SK-N-SH (cell line): ENCODE results near the gene OR2A5. TPM values are rescaled to one million over a fixed set of nuclear protein-coding genes. Genes with fewer than 3 reads are reported as not detected.

Experiments used
- CTCF ChIA-PET: fragments of 300-600, 350-600 bp; formaldehyde crosslinking; extraction: SDS; loops from one replicate; lab custom pipeline; 2021; lab: Yijun Ruan, JAX
- POLR2A ChIA-PET: fragments of 350-600 bp; sonication (Branson Sonifier 250); formaldehyde crosslinking; extraction: SDS; loops from one replicate; lab custom pipeline; 2020; ENCODE audit warnings: antibody characterized with exemption, inconsistent platforms; lab: Yijun Ruan, JAX
- DNase-seq: peaks from one replicate; pipeline ENCODE4 v3.0.0; 2012
- H2AFZ ChIP-seq: fragments of 200-600 bp; sonication (generic); 2 replicates; pipeline ENCODE4 v1.8.1; 2016; ENCODE audit warnings: antibody characterized with exemption, mild to moderate bottlenecking, low read depth
- H3F3A ChIP-seq: fragments of 200-600 bp; sonication (generic); replicated peaks from 2 replicates; pipeline ENCODE3; 2016; ENCODE audit warnings: antibody characterized with exemption, mild to moderate bottlenecking; ENCODE audit not compliant: insufficient read depth
- H3K27ac ChIP-seq, 2 experiments: fragments of 200-500 bp in 1 of 2; fragments of 200-600 bp in 1 of 2; sonication (Bioruptor generic) in 1 of 2; sonication (generic), shearing (Covaris generic) in 1 of 2; 2 replicates each; pipeline versions ENCODE4 v1.5.1 to v1.6.1; 2014 to 2016; ENCODE audit warnings: low read depth in 2 of 2, inconsistent platforms in 1 of 2, low read length in 1 of 2, mild to moderate bottlenecking in 1 of 2, mixed read lengths in 1 of 2
- H3K27me3 ChIP-seq: fragments of 200-600 bp; sonication (generic), shearing (Covaris generic); 2 replicates; pipeline ENCODE4 v1.6.1; 2016; ENCODE audit warnings: mixed run types; ENCODE audit not compliant: insufficient read depth
- H3K36me3 ChIP-seq, 2 experiments: fragments of 200-500 bp in 1 of 2; fragments of 200-600 bp in 1 of 2; sonication (Bioruptor generic) in 1 of 2; sonication (generic) in 1 of 2; replicated peaks in 1 of 2; 2 replicates each; pipeline versions ENCODE3 to v1.5.1; 2014 to 2016; ENCODE audit warnings: low read length in 1 of 2, mild to moderate bottlenecking in 1 of 2; ENCODE audit not compliant: insufficient read depth in 2 of 2, control insufficient read depth in 1 of 2
- H3K4me1 ChIP-seq, 2 experiments: fragments of 200-500 bp in 1 of 2; fragments of 200-600 bp in 1 of 2; sonication (Bioruptor generic) in 1 of 2; sonication (generic), shearing (Covaris generic) in 1 of 2; 2 replicates each; pipeline versions ENCODE4 v1.5.1 to v1.6.1; 2014 to 2016; ENCODE audit warnings: low read depth in 1 of 2, low read length in 1 of 2, mixed run types in 1 of 2; ENCODE audit not compliant: insufficient read depth in 2 of 2, control insufficient read depth in 1 of 2
- H3K4me2 ChIP-seq: fragments of 200-600 bp; sonication (generic), shearing (Covaris generic); 2 replicates; pipeline ENCODE4 v1.6.1; 2017; ENCODE audit warnings: mixed run types
- H3K4me3 ChIP-seq, 2 experiments: fragments of 200-500 bp in 1 of 2; fragments of 200-600 bp in 1 of 2; sonication (Bioruptor generic) in 1 of 2; sonication (generic), shearing (Covaris generic) in 1 of 2; 2 replicates each; pipeline versions ENCODE4 v1.5.1 to v1.8.1; 2014 to 2016; ENCODE audit warnings: low read depth in 2 of 2, inconsistent platforms in 1 of 2, low read length in 1 of 2, mild to moderate bottlenecking in 1 of 2, mixed read lengths in 1 of 2, moderate library complexity in 1 of 2
- H3K79me2 ChIP-seq: fragments of 200-600 bp; sonication (generic); 2 replicates; pipeline ENCODE4 v1.8.1; 2017; ENCODE audit warnings: mild to moderate bottlenecking; ENCODE audit not compliant: insufficient read depth
- H3K9ac ChIP-seq: fragments of 200-600 bp; sonication (generic); 2 replicates; pipeline ENCODE4 v1.6.1; 2017; ENCODE audit warnings: mixed run types
- H3K9me2 ChIP-seq: fragments of 200-600 bp; sonication (generic); 2 replicates; pipeline ENCODE4 v1.6.1; 2017; ENCODE audit warnings: mixed run types
- H3K9me3 ChIP-seq: fragments of 200-600 bp; sonication (generic); 2 replicates; pipeline ENCODE4 v1.6.1; 2017; ENCODE audit warnings: mixed run types, mild to moderate bottlenecking, moderate library complexity
- H4K20me1 ChIP-seq: fragments of 200-600 bp; sonication (generic); 2 replicates; pipeline ENCODE4 v1.6.1; 2017; ENCODE audit warnings: mild to moderate bottlenecking, mixed run types; ENCODE audit not compliant: insufficient read depth
- EZH2phosphoT487 ChIP-seq: fragments of 200-600 bp; sonication (generic); IDR thresholded peaks from 2 replicates; pipeline ENCODE4 v1.6.1; 2017; ENCODE audit warnings: low read depth, mixed run types, mild to moderate bottlenecking, antibody characterized with exemption, moderate library complexity, borderline replicate concordance
- FOSL2 ChIP-seq: IDR thresholded peaks from 2 replicates; pipeline ENCODE4 v1.4.0; 2012; ENCODE audit warnings: low read depth, mild to moderate bottlenecking, moderate library complexity, borderline replicate concordance
- FOXM1 ChIP-seq: IDR thresholded peaks from 2 replicates; pipeline ENCODE4 v1.4.0; 2012; ENCODE audit warnings: low read depth, mild to moderate bottlenecking
- MEF2A ChIP-seq: IDR thresholded peaks from 2 replicates; pipeline ENCODE4 v1.4.0; 2012; ENCODE audit warnings: low read depth, borderline replicate concordance
- NFIC ChIP-seq: IDR thresholded peaks from 2 replicates; pipeline ENCODE4 v1.4.0; 2012; ENCODE audit warnings: borderline replicate concordance
- TEAD4 ChIP-seq: IDR thresholded peaks from 2 replicates; pipeline ENCODE4 v1.4.0; 2012; ENCODE audit warnings: mild to moderate bottlenecking, borderline replicate concordance; ENCODE audit not compliant: insufficient read depth
- WGBS: methylation state at CpG from one replicate; pipeline ENCODE4 v1.1.6; 2017; ENCODE audit warnings: low lambda C conversion rate; 5-methylcytosine and 5-hydroxymethylcytosine counted together
- polyA plus RNA-seq, 3 experiments: library from polyadenylated mRNA; depleted of rRNA; stranded (reverse); fragments of >200 nt; gene quantifications; 2 replicates each; pipeline ENCODE4 v1.2.3, GENCODE V29; 2012
- TF ChIP-seq, protein P1 (sequence below): fragments of 200-600 bp; sonication (generic); IDR thresholded peaks from 2 replicates; pipeline ENCODE4 v1.6.1; 2017; ENCODE audit warnings: antibody characterized with exemption, mild to moderate bottlenecking, moderate library complexity

OR2A5 gene
- polyA plus RNA-seq, 1 of the 3 experiments (the other 2 are of a cell fraction), result not detected

DNA sequence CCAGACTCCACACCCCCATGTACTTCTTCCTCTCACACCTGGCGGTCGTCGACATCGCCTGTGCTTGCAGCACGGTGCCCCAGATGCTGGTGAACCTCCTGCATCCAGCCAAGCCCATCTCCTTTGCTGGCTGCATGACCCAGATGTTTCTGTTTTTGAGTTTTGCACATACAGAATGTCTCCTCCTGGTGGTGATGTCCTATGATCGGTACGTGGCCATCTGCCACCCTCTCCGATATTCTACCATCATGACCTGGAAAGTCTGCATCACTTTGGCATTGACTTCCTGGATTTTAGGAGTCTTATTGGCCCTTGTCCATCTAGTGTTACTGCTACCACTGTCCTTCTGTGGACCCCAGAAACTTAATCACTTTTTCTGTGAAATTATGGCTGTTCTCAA is 25.6 kb downstream of the OR2A5 start:
- Histone ChIP-seq H2AFZ (no peak overlapping the region), H4K20me1 (no peaks in the 10 kb centered on the region), H3K9me2 (no peaks in the 10 kb centered on the region), H3K79me2 (no peaks in the 10 kb centered on the region), H3K9me3 (no peaks in the 10 kb centered on the region), H3K36me3 (no peaks in the 10 kb centered on the region), H3K27me3 (peaks cover 6% of the 10 kb centered on the region; the same call in 1 of the 2 replicates), H3K9ac (no peak overlapping the region), H3K4me2 (no peak overlapping the region), H3K4me1 (no peaks in the 10 kb centered on the region), H3F3A (no peaks in the 10 kb centered on the region), H3K27ac (no peak overlapping the region), H3K4me3 (no peak overlapping the region)
- POLR2A ChIA-PET, result no interaction called here
- no peak for DNase-seq
- WGBS, result 17% methylated on average over 8 of the region's 8 CpGs
- CTCF ChIA-PET, result no interaction called here
- no peak for TF ChIP-seq NFIC
- TF ChIP-seq, protein P1, sequence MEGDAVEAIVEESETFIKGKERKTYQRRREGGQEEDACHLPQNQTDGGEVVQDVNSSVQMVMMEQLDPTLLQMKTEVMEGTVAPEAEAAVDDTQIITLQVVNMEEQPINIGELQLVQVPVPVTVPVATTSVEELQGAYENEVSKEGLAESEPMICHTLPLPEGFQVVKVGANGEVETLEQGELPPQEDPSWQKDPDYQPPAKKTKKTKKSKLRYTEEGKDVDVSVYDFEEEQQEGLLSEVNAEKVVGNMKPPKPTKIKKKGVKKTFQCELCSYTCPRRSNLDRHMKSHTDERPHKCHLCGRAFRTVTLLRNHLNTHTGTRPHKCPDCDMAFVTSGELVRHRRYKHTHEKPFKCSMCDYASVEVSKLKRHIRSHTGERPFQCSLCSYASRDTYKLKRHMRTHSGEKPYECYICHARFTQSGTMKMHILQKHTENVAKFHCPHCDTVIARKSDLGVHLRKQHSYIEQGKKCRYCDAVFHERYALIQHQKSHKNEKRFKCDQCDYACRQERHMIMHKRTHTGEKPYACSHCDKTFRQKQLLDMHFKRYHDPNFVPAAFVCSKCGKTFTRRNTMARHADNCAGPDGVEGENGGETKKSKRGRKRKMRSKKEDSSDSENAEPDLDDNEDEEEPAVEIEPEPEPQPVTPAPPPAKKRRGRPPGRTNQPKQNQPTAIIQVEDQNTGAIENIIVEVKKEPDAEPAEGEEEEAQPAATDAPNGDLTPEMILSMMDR, result peak; percentile 30; the same call in 1 of the 2 replicates

DNA sequence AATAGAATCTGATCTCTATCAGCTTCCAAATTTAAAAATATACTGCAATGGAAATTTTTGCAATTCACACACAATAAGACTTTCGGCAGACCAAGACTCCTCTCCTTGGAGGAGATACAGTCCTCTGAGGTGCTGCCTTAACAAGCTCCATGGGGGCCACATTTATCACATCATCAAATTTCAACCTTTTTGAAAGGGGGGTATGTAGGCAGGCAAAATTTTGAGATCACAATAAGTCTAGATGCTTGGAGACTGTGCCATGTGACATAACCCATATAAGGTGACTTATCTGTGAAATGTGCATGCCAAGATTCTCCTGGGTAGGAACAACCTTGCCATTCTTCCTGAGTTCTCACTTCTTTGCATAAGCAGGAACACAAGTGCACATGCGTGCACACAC is 37.2 kb downstream of the OR2A5 start, which contains the start of gene OR2A12:
TSS of gene OR2A12 (plus strand) at position 301 of the 400 bp plus-strand sequence. CDS start 8,830 bp downstream, outside the sequence.
- H3F3A ChIP-seq, result no peaks in the 10 kb centered on the region
- no peaks in the 10 kb centered on the region for H3K36me3 ChIP-seq
- no peaks in the 10 kb centered on the region for H3K4me1 ChIP-seq
- H3K9ac ChIP-seq, result no peak within 1 kb of the TSS
- no peaks in the 10 kb centered on the region for H3K9me3 ChIP-seq
- H3K79me2 ChIP-seq, result no peaks in the 10 kb centered on the region
- 8% methylated on average over 2 of the region's 2 CpGs for WGBS
- H3K27ac ChIP-seq, result no peak within 1 kb of the TSS
- peak within 1 kb of the TSS; percentile 57; the same call in 1 of the 2 replicates for H2AFZ ChIP-seq
- peaks cover 4% of the 10 kb centered on the region; the same call in 1 of the 2 replicates for H3K27me3 ChIP-seq
- H3K4me3 ChIP-seq, result no peak within 1 kb of the TSS
- no peak for TF ChIP-seq TEAD4
- TF ChIP-seq MEF2A, result no peak
- TF ChIP-seq EZH2phosphoT487, result no peak
- TF ChIP-seq FOXM1, result no peak
- no peak for DNase-seq
- ChIA-PET POLR2A (no interaction called here), CTCF (interaction anchor here (1.4 kb wide), 1 partner anchor 23 kb away, joined by 3 read pairs; no protein-coding TSS in a partner anchor)
- H3K9me2 ChIP-seq, result no peaks in the 10 kb centered on the region
- H4K20me1 ChIP-seq, result no peaks in the 10 kb centered on the region
- H3K4me2 ChIP-seq, result no peak within 1 kb of the TSS

- POLR2A ChIA-PET, result no interaction called here
- H3K9me3 ChIP-seq, result no peaks in the 10 kb centered on the region
- H3K36me3 ChIP-seq, result no peaks in the 10 kb centered on the region
- no peak overlapping the region for H3K27ac ChIP-seq
- CTCF ChIA-PET, result interaction anchor here (1.4 kb wide), 1 partner anchor 23 kb away, joined by 3 read pairs; no protein-coding TSS in a partner anchor
- no peaks in the 10 kb centered on the region for H3K4me1 ChIP-seq
- H4K20me1 ChIP-seq, result no peaks in the 10 kb centered on the region
- peaks cover 4% of the 10 kb centered on the region; the same call in 1 of the 2 replicates for H3K27me3 ChIP-seq
- H3F3A ChIP-seq, result no peaks in the 10 kb centered on the region
- H2AFZ ChIP-seq, result no peak overlapping the region
- no peak for DNase-seq
- TF ChIP-seq NFIC, result peak; percentile 39; the same call in 1 of the 2 replicates
- no peak for TF ChIP-seq FOSL2
- no peaks in the 10 kb centered on the region for H3K9me2 ChIP-seq
- no peak overlapping the region for H3K4me3 ChIP-seq
- 15% methylated on average over 4 of the region's 4 CpGs for WGBS
- H3K4me2 ChIP-seq, result no peak overlapping the region
- H3K9ac ChIP-seq, result no peak overlapping the region
- no peaks in the 10 kb centered on the region for H3K79me2 ChIP-seq
These were observed 38.0 kb downstream of the OR2A5 start for GRCh38 chr7:144086730-144087129.
